Brain microvascular endothelial cell (primary cell): ENCODE measurements around the gene GPR183.

Experiments
- DNase-seq: peaks from one replicate; pipeline ENCODE4 v3.0.0-alpha.2; 2020
- H3K27ac ChIP-seq: fragments of 250-450 bp; sonication (Bioruptor Pico); 2 replicates; pipeline ENCODE4 v1.5.1; 2020; ENCODE audit warnings: mild to moderate bottlenecking, moderate library complexity
- H3K27me3 ChIP-seq: fragments of 250-450 bp; sonication (Bioruptor Pico); replicated peaks from 2 replicates; pipeline ENCODE4 v1.5.1; 2020; ENCODE audit warnings: mild to moderate bottlenecking
- H3K36me3 ChIP-seq: fragments of 250-450 bp; sonication (Bioruptor Pico); replicated peaks from 2 replicates; pipeline ENCODE4 v1.5.1; 2020; ENCODE audit warnings: mild to moderate bottlenecking
- H3K4me3 ChIP-seq: 2 replicates; pipeline ENCODE4 v1.5.1; 2011; ENCODE audit warnings: low read depth, mild to moderate bottlenecking, control low read depth, low read length, moderate library complexity
- CTCF ChIP-seq: IDR thresholded peaks from 2 replicates; pipeline ENCODE4 v1.5.1; 2011; ENCODE audit warnings: low read depth, mild to moderate bottlenecking, moderate library complexity, low read length, control low read depth, inconsistent platforms; ENCODE audit errors: missing control alignments
- in situ Hi-C: cut with HindIII; loops from 2 replicates; pipeline ENCODE4 v1.10.0; 2017; ENCODE audit warnings: low sequenced_read_pairs, low pct_ligation_motif_present

The GPR183 gene

GRCh38 chr13:99304541-99304940 lies 2.7 kb downstream of the GPR183 start:
- TF ChIP-seq CTCF: no peak
- in situ Hi-C loops: no loop called here
- Histone ChIP-seq H3K27ac (no peak overlapping the region), H3K27me3 (no peaks in the 10 kb centered on the region), H3K36me3 (no peaks in the 10 kb centered on the region), H3K4me3 (no peak overlapping the region)
- DNase-seq: no peak

- in situ Hi-C loops: no loop called here
- H3K27ac ChIP-seq: no peak overlapping the region
- H3K36me3 ChIP-seq: no peaks in the 10 kb centered on the region
- no peaks in the 10 kb centered on the region for H3K27me3 ChIP-seq
- TF ChIP-seq CTCF: no peak
- no peak for DNase-seq
- H3K4me3 ChIP-seq: no peak overlapping the region
Observed at GRCh38 chr13:99303863-99304521, 3.2 kb downstream of the GPR183 start.

- no peak overlapping the region for H3K27ac ChIP-seq
- DNase-seq: no peak
- no peak overlapping the region for H3K4me3 ChIP-seq
- H3K27me3 ChIP-seq: no peaks in the 10 kb centered on the region
- no peak for TF ChIP-seq CTCF
- in situ Hi-C loops: no loop called here
- no peaks in the 10 kb centered on the region for H3K36me3 ChIP-seq
Observed at GRCh38 chr13:99302637-99303505, 4.3 kb downstream of the GPR183 start.

GRCh38 chr13:99301913-99302636 lies 5.1 kb downstream of the GPR183 start:
- no peak overlapping the region for H3K4me3 ChIP-seq

More at GRCh38 chr13:99301913-99302636, 5.1 kb downstream of the GPR183 start:
- H3K36me3 ChIP-seq: no peaks in the 10 kb centered on the region
- in situ Hi-C loops: no loop called here
- H3K27ac ChIP-seq: no peak overlapping the region
- TF ChIP-seq CTCF: no peak
- no peak for DNase-seq
- no peaks in the 10 kb centered on the region for H3K27me3 ChIP-seq
